ENCODE results near the gene FDX1. TPM values are rescaled to one million over a fixed set of nuclear protein-coding genes. Genes with fewer than 3 reads are reported as not detected.

FDX1 gene
- polyA plus RNA-seq, 10 donors: 9.1 to 11.2 (median 9.8) TPM

DNA sequence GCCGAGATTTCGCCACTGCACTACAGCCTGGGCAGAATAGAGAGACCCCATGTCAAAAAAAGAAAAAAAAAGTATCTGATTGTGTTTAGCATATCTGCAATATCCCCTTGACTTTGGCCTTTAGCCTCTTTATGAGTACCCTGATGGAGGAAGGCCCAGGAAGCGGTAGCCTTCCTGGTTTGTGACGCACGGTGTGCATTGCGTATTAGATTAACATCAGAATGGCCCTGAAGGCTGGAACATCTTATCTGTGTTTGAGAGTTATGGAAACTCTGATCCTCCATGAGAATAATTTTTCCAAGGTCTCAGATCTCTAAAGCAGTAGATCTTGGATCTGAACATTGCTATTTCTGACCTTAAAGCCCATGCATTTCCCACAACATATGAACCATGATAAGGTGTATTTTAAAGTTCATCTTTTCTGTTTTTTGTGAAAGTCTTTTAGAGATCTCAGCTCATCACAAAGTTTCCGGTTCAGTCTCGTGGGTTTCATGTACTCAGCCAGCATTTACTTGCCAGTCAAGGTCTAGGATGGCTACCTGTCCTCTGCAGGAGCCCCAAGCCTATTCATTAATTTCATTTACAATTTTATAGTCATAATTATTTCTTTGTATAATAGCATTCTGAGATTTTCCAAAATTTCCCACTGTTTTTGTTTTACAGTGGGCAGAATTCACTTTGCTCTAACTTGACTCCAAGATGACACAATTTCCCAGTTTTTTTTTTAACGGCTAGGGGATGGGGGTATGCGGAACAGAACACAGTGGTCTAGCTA is 605 bp upstream of the FDX1 start:
- no peak for DNase-seq

DNA sequence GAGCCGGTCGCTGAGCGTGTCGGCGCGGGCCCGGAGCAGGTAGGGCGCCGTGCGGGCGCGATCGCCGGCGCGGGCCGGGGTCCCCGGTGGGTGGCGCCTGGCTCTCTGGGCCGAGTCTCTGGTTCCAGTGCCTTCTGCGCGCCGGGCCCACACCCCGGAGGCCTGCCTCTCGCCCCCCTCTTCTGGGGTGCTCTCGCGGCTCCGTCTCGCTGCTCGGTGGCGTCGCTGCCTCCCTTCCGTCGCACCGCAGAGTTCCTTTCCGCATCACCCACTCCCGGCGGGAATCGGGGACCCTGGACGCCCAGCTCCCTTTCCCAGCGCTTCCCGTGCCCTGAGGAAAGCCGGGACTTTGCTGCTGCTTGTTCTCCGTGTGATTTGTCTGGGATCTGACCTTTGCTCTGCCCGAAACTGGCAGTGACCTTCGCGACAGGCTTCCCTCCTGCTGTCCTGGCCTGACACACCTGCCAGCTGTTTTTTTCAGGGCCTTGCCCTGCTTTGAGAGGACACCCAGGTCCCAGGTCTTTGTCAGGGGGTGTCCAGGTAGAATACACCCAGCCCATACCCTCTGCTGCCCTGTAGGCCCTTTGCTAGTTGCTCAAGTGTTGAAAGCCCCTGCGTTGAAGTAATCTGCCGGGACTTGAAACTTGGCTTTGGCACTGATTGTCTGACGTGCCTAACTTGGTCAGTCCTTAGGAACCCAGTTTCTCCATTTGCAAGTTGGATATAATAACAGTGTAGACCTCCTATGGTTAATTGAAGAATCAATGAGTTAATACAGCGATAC is 711 bp downstream of the FDX1 start:
- DNase-seq: peak in 2 of 3 donors; percentile 47 to 76

DNA sequence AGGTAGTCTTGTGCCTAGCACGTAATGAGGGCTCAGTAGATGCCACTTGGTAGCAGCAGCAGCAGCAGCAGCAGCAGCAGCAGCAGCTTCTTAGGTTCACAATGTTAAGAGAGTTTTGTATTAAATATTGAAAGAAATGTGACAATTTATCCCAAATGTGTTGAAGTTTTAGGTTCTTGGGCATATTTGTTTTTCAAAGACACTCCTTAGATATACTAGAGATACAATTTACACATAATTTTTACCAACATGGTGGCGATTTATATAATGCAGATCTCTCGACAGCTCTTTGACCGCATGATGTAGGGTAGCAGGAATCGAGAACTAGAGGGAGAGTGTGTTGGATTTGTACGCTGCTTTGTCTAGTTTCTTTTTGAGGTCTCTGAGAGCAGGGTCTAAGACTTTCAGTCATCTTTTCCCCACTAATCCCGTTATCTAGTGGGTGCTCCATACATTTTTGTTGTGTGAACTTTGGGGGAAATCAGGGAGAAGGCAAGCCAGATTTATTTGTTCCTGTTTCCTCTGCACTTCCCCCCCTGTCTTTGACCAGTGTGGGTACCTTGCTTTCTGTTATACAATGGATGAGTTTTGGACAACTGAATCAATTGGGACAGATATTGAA is 1.4 kb downstream of the FDX1 start:
- DNase-seq: peak in 1 of 3 donors; percentile 21

DNA sequence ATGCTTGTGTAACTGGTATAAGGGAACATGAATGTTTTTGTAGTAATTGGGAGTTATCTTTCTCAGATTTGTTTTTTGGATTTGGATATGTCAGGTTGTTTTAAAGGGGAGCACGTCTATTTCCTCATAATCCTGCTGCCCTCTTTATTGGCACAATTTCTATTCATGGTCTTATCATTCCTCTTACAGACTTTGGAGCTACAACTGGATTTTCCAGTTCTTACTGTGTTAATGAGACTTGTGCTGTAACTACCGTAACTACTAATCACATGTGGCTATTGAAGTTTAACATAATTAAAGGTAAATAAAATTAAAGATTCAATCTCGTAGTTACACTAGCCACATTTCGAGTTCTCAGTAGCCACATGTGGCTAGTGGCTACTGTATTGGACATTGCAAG is 1.9 kb downstream of the FDX1 start:
- DNase-seq: no peak

DNA sequence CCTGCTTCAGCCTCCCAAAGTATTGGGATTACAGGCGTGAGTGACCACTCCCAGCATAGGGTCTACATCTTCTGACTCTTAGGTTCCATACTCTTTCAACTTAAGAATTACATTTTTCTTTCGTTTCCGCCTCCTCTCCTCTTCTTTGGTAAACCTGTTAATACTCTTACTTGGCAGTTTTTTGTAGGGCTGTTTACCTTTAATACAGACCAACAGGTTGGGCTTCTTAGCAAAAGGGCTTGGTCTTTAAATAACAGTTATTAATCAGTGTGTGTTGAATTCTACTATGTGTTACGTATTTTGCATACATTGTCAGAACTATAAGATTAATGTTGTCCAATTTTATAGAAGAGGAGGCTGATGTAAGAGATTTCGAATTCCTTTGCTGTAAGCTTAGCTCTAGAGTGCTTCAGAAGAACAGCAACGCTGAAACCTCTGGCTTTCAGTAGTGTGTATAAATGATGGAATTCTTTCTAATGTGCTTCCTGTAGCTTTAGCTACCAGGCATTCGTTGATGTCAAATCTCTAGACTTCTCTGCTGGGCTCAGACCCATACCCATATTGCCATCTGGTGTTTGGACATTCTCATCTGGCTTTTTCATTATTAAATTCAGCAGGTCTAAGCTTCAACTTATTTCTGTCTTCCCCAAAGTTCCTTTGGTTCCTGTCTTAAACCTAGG is 3.1 kb downstream of the FDX1 start:
- DNase-seq: peak in 1 of 3 donors; percentile 25

DNA sequence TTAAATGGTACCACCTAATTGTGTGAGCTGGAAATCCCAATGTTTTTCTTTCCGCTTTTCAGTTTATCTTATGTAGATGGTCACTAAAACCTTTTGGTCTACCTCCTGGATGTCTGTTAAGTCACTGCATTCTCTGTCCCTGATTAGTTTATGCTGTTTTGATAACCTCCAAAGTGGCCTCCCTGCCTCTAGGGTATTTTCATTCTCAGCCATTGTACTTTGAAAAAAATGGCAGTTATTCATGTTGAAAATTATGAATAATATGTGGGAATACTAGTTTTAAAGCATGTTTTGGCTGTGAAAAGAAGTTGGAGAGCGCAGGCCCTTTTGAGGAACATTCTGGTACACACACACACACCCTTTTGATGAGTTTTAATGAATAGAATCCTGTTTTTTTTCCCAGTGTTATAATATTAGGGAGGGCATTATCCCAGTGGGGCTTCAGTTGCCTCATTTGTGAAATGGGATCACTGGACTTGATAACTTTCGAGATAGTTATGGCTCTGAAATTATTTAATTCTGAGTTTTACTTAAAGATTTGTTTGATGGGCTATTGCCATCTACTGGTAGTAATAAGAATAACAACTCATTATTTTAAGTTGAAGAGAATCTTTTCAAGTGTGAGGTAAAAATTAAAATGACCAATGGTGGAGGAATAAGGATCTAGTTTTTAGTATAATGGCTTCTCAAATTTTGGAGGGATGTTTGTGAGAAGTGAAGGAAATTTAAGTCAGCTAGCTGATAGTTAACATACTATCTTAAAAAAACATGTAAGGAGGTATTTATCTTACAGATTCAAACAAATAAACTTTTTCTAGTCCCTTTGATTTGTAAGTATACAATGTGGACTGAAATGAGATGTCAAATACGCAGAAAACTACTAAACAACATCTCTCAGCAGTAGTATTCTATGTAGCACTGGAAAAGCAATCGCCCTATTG is 3.9 kb downstream of the FDX1 start:
- DNase-seq: peak; percentile 23 to 55 (median 24)

DNA sequence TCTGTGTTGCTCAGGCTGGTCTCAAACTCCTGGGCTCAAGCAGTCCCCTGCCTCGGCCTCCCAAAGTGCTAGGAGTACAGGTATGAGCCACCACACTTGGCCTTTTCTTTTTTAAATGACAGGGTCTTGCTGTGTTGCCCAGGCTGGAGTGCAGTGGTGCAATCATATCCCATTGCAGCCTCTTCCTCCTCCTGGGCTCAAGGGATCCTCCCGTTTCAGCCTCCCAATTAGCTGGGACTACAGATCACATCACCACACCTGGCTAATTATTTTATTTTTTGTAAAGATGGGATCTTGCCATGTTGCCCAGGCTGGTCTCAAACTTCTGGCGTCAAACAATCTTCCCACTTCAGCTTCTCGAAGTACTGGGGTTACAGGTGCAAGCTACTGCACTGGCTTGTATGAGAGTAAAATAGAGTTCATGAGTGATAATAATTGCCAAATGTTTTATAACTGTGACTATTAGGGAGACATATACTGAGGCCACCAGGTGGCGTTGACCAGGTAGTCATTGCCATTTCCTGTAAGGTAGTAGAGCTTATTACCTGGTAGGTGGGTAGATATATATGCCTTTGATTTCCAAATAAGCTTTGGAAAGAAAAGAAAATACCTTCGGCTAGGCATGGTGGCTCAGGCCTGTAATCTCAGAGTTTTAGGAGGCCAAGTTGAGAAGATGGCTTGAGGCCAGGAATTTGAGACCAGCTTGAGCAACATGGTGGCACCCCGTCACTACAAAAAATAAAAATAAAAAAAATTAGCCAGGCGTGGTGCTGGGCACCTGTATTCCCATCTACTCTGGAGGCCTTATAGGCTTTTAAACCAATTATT is 5.4 kb downstream of the FDX1 start:
- DNase-seq: no peak

- no peak for DNase-seq
These were observed 6.3 kb downstream of the FDX1 start for GRCh38 chr11:110435780-110436717.

- no peak for DNase-seq
These were observed 8.3 kb downstream of the FDX1 start for GRCh38 chr11:110438017-110438416.

- no peak for DNase-seq
These were observed 15.7 kb downstream of the FDX1 start for GRCh38 chr11:110445437-110445836.

DNA sequence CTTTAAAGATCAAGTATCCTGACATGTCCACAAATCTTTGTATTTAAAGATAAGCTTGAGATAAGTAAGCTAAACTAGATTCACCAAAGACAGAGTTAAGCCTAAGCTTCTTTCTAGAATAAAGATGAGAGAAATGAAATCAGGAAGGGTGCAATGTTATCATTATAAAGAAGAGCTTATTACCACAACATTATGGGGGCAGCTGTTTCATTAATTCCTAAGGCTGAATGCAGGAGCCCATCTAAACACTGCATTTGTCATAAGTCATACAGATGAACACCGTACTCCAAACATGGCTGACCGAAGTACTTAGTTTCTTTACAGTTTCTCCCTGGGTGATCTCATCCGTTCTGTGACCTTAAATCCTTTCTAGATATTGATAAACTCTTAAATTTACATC is 16.3 kb downstream of the FDX1 start:
- no peak for DNase-seq

GRCh38 chr11:110446594-110446993 is 16.8 kb downstream of the FDX1 start:
- DNase-seq: no peak

DNA sequence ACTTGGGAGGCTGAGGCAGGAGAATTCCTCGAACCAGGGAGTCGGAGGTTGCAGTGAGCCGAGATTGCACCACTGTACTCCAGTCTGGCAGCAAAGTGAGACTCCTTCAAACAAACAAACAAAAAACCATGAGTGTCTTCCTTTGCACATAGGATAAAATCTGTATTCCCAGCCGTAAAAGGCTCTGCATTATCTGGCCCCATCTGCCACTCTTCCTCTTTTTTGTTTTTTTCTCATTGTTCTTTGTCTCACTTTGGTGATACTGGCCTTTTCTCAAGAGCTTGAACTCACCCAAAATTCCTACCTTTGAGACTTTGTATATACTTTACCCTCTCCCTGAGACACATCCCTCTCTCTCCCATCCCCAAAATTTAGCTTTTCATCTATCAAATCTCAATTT is 17.6 kb downstream of the FDX1 start:
- no peak for DNase-seq

- peak in 2 of 3 donors; percentile 23 to 34 for DNase-seq
These were observed 18.4 kb downstream of the FDX1 start for GRCh38 chr11:110447897-110448745.

GRCh38 chr11:110450246-110450645 is 20.5 kb downstream of the FDX1 start:
- DNase-seq: no peak

- DNase-seq: no peak
These were observed 23.0 kb downstream of the FDX1 start for GRCh38 chr11:110452720-110453119.

- no peak for DNase-seq
These were observed 24.1 kb downstream of the FDX1 start for GRCh38 chr11:110453684-110454354.

All from muscle of back (tissue), 11 donors.